Right lung (tissue), 5 donors: Measurements from ENCODE around the gene PURA. TPM values are rescaled to one million over a fixed set of nuclear protein-coding genes. Genes with fewer than 3 reads are reported as not detected.
A peak's percentile ranks its signal among the peaks of the same experiment; 100 is the strongest.

ENCODE experiments used
- DNase-seq, 2 donors: peaks; one replicate each; pipeline ENCODE4 v3.0.0-alpha.2; 2013
- polyA plus RNA-seq, 5 donors: library from polyadenylated mRNA; unstranded; fragments of 120-200 nt; gene quantifications; one replicate each; pipeline versions ENCODE4 v1.2.1 to v1.2.3, GENCODE V29; 2013; ENCODE audit warnings: inconsistent platforms in 1 of 5, low replicate concordance in 1 of 5; ENCODE audit not compliant: insufficient read length in 5 of 5, insufficient read depth in 1 of 5

Gene PURA
- polyA plus RNA-seq, 5 donors: 8.1 to 11.1 (median 9.8) TPM

DNA sequence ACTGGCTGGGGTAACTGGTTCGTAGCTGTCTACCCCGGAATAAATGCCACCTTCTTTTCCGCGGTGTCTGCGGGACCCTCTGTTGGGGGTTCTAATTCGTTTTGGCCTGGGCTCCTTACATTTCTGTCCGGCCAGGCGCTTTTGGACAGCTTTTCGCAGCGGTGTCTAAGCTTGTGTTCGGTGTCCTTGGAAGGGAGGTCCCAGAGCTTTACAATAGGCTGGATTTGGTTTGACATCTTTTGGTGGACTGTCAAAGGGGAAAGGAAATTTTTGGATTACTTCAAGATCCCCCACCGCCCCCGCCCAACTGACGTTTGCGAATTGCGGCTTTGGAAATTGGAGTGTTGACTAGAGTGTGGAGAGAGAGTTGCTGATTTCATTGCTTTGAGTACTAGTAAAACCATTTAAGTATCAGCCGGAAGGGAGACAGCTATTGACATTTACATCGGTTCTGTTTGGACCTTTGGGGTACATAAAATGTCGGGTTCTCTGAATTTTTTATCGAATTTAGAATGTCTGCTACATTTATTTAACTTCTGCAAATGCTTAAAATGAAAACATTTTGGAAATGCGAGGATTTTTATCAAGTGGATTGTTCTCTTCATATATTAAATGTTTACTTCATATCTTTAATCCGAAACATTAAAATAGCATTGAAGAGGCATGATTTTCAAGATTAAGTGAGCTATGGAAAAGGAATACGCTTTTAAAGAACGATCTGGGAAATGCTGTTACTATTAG is 4.7 kb upstream of the PURA start:
- peak; percentile 39 to 48 for DNase-seq

DNA sequence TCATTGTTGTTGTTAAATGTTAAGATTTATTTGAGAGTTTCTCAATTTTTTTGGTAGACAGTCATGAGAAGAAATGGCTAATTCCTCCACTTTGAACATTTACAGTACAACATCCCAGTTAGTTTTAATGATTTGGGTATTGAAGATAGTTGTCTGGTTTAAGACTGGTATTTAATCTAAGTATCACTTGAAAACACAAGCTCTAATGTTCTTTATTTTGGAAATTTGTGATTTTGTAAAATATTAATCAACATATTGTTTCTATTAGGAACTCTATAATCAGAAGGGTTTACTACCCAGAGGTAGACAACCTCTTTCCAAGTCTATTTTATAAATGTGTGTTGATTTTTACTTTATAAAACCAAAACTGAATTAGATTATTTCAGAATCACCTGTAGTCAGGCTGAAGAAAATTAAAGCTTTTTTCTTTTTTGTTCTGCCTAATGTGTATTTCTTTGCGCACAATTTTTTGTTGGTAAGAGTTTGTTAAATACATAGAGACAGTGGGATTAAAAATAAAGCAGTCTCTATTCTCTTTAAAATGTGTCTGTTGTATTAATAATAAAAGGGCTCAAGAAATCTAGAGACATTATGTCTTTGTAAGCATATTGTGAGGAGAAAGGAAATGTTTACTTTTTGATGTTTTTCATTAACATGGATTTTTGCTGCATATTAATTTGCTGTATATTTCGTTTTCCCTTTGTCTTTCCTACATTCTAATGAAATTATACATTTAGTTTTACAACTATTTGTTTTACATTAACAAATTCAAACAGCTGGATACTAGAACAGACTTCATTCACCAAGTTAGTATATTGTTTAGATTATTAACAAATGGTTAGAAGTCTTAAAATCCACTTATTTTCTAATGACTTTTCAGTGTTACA is 3.9 kb upstream of the PURA start:
- peak; percentile 36 to 42 for DNase-seq

DNA sequence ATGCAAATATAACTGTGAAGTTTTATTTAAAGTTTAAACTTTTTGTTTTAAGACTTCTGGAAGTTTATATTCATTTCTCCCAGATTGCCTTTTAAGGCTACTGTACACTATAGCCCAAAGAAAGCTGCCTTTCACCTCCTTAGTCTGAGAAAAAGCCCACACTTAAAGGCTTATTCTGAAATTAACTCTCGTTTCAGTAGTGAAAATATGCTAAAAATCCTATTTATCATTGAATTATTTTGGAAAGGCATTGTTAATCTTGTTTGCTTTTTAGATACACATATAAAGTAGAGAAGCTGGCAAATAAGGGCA is 3.3 kb upstream of the PURA start:
- no peak for DNase-seq

DNA sequence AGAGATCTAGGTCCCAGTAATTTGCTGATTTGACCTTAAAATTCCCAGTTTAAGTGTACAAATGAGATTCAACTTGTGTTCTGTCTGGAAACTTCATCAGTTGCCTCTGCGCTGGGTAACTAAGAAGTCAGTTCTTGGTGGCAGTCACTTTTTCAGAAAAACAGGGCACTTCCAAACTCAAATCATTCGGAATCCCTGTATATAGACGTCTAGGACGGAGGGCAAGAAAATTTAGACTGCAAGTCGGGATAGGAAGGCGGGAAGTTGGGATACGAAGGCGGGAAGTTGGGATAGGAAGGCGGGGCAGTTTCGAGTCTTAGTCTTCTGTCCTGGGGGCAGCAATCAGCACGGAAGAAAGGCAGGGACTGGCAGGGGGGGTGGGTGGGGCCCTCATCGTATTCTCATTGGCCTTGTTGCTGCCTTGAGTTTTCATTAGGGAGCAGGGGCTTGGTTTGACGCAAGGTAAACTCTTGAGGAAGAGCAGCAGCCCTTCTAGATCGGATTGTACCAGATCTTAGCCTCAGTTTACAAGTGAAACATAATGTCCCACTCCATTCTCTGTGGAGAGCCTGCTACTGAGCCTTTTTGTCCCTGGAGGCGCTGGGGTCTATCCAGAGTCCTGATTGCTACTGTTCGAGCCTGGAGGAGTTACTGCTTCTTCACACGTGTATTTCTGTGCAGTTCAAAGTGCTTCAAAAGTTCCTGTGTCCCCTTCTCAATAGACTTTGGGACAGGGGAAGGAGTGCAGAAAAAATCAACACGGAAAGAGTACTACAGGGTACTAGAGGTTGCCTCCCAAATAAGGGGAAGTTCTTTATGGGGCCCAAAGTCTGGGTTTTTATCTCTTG is 2.7 kb upstream of the PURA start:
- DNase-seq: no peak

DNA sequence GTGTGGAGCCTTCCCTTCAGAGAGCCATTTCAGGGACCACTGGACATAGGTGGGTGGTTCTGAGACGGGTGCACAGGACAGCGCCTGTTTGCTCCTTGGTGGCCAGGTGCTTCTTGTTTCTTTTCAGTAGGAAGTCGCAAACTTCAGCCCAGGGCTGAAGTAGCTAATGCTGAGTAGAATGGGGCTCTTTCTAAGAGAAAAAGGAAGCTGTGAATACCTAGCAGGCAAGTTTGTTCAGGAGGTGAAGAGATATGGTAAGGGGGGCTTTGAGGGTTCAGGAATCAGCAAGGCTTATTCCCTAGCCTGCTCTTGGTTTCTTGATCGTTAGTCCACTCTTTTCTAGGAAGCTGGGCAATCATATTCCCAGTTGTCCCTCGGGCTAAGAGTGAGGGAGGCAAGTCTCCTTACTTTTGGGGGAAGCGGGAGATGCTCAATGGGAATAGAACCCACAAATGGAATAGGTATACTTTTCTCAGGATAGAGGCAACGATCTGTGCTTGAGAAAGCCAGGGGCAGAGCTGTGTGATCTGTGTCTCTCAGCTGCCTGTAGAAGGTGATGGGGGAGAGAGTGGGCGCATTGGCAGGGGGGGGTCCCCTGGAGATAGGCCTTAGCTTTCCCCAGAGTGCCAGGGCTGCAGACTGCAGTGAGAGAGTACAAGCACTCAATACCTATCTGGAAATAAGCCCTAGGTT is 1.9 kb upstream of the PURA start:
- no peak for DNase-seq

DNA sequence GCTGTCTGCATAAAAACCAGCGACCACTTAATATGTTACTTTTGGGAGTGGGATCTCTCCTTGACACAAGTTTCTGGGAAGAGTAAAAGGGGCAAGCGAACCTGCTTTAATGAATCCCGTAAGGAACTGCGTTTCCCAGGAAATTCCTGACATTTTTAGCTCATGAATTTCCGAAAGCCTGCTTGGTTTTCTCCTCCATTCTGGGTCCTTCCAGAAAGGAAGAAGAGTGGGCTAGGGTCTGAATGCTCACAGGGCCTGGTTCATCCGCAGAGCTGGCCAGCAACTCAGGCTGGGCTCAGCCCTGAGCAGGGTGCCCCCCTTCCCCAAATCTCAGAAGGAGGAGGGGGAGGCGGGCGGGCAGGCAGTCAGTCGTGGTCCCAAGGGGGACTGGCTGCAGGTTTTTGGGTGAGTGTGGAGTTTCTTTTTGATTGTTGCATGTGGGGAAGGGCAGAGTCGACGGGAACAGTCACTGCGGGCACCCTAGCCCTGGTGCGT is 1.2 kb upstream of the PURA start:
- no peak for DNase-seq

DNA sequence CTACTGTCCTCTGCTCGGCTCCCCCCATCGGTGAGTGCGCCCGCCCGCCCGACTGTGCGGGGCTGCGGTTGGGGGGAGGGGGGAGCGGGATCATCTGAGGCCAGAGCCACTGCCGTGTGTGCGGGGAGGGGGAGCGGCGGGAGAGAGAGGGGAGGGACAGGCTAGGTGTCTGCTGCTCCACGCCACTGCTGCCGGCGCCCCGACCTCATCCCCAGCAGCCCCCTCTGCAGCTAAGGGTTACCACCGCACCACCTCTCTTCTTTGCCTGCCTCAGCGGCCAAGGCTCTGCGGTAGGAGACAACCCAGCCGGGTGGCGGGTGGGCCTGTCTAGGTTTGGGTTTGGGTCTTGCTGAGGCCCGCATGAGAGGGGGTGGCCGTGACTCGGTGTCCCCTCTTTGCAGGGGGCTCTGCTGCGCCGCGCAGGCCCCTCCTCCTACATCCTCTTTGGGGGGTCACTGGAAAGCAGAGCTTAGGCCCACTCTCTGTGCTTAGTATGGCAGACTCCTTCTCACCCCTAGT is 670 bp upstream of the PURA start:
- DNase-seq: no peak

DNA sequence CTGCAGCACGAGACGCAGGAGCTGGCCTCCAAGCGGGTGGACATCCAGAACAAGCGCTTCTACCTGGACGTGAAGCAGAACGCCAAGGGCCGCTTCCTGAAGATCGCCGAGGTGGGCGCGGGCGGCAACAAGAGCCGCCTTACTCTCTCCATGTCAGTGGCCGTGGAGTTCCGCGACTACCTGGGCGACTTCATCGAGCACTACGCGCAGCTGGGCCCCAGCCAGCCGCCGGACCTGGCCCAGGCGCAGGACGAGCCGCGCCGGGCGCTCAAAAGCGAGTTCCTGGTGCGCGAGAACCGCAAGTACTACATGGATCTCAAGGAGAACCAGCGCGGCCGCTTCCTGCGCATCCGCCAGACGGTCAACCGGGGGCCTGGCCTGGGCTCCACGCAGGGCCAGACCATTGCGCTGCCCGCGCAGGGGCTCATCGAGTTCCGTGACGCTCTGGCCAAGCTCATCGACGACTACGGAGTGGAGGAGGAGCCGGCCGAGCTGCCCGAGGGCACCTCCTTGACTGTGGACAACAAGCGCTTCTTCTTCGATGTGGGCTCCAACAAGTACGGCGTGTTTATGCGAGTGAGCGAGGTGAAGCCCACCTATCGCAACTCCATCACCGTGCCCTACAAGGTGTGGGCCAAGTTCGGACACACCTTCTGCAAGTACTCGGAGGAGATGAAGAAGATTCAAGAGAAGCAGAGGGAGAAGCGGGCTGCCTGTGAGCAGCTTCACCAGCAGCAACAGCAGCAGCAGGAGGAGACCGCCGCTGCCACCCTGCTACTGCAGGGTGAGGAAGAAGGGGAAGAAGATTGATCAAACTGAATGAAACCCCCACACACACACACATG is 654 bp downstream of the PURA start:
- DNase-seq: peak; percentile 47 to 57

DNA sequence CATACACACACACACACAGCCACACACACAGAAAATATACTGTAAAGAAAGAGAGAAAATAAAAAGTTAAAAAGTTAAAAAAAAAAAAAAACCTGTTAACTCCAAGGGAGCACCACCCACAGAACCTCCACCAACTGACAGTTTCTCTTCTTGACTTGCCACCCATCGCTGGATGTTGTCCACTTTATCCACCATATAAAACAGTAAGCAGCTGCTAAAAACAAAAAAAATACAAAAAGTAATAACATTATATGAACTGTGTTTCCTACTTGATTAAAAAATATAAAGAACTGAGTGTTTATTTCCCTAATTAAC is 1.2 kb downstream of the PURA start:
- no peak for DNase-seq

DNA sequence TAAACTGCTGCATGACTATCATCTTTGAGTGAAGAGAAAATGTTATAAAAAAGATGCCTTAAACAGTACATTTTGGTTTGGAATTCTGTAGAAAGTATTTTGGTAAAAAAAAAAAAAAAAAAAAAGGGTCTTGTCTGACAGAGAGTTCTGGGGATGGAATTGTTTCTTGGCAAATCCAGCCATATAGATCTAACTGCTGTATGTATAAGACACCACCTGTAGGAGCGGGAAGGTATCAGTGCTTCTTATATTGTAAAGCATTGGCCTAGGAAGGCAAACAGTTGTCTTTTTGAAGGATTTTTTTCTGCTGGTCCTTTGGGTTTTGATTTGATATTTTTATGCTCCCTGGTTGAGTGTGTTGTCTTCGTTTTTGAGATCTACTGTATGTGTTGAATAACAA is 2.8 kb downstream of the PURA start:
- DNase-seq: no peak

DNA sequence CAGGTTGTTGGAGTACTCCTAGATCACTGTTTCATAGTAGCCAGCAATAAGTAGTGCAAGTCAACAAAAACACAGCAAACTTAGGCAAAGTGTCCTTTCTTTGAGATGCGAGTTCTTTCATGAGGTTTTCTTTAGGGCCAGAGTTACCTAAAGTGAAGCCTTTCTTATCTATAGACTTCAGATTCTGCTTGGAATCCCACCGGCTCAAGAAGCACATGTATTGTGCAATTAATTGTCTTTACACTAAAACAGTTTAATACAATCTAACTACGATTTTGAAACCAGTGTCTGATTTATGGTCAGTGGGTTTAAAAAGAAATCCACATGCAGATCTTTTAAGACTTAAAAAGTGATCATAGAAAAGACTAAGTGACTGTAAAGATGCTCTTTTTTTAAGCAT is 3.6 kb downstream of the PURA start:
- no peak for DNase-seq

DNA sequence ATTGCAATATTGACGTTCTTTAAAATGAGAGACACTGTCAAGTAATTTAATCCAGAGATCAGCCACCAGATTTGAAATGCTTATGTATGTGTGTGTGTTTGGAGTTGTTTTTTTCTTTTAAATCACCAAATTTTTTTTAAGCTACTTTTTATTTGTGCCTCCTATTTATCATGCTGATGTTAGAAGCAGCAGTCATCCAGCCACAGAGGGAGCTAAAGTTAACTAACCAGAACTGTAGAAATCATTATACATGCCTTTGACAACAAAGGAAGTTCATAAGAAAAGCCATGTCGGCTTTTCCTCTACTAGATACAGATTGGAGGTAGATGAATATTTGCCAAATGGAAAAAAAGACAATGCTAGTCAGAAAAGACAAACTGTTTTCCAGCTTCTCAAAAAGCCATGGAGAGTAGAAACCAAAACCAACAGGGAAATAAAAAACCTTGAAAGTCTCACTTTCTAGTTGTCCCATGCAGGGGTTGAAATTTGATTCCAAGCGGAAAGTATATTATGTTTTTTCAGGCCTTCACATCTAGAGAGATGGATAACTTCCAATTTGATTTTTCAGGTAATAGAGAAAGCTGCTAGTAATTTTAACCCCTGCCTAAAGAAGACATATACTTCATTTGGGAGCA is 4.5 kb downstream of the PURA start:
- DNase-seq: no peak

DNA sequence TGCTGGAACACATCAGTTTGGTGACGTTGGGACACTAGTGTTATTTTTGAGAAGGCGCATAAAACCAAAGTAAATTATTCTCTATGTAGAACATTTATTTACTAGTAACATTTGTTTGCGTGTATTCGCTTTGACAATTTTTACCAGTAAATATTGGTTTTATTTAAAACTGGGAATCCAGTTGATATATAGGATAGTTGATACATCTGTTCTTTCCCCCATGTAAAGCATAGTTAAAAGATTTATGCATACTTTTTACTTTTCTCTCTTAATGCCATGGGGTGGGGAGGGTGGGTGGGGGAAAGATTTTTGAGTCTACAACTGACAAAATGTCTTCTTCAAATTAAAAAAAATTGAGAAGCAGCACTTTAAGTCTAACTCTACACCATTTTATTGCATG is 11.7 kb downstream of the PURA start, which contains the start of gene IGIP:
IGIP (plus strand) TSS at position 301 of the 400 bp plus-strand sequence. CDS start 2,540 bp downstream, outside the sequence.
- no peak for DNase-seq

DNA sequence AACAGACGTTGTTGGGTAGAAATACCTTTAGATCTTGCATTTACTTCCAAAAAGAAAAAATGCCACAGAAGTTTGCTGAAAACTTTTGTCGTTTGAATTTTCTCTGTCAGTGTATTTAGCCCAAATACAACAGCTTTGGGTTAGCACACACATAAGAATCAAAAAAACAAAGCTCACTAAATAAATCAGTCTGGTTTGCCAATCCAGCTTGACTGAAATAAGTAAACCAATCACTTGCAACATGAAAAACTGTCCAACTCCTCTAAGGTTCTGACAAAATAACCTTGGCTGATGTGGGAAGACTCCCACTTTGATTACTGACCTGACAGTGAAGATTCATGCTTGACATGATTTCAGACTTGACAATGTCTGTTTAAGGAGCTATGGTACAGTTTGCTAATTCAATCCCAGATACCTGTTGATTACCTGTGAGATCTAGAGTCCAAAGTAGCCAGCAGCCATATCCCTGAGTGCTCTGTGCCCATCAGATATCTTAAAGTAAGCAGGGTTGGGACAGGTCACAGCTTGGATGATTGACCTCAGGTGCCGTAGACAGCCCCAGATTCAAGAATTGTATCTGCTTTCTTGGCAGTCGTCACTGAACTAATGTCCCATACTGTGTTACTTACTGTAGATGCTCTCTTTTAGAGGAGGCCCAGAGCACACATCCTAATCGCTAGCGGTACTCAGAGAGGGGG is 12.6 kb downstream of the PURA start:
- DNase-seq: no peak

DNA sequence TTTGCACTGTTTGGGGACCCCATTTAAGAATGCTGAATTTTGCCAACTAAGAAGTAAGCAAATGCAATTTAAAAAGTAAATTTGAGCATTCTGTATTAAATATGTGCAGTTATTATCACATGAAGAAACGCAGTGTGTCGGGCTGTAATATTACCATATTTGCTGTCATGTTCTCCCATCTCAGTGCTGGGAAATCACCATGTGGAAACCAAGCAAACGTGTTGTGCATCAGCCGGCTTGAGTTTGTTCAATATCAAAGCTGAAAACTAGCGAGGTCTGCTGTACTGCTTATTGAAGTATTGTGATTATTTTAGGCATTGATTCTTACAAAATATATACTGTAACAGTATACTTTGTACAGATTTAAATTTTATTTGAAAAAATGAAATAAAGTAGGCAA is 14.5 kb downstream of the PURA start:
- DNase-seq: no peak

DNA sequence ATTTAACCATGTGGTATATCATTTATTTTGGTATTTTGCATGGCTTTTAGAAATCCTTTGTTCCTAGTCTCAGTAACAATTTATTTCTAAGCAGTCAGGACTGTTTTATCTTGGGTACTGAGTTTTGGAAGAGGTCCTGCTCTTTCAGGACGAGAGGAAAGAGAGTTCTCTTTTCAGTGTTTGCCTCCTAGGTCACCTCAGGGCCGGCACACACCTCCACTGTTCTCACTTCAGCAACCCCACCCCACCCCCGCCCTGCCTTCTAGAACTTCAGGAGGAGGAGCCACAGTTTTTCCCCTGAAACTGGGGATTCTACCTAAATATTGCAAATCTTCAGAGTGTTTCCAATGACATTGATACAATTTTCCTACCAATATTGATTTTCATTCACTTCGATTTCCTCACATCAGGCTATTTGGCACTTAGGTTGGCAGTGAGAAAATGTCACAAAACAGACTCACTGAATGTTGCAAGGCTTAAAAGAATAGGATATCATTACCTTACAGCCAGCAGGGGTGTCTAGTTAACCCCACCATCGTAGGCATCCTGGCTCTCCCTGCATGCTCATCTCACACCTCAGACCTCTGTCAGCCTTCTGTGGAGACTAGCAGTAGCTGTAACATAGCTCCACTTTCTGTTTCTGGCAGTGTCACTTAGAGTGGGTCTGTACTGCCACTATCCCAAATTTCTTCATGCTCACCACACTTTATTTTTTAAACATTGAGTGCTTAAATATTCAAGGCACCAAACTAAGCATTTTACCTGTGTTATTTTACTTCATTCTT is 17.2 kb downstream of the PURA start:
- DNase-seq: no peak

DNA sequence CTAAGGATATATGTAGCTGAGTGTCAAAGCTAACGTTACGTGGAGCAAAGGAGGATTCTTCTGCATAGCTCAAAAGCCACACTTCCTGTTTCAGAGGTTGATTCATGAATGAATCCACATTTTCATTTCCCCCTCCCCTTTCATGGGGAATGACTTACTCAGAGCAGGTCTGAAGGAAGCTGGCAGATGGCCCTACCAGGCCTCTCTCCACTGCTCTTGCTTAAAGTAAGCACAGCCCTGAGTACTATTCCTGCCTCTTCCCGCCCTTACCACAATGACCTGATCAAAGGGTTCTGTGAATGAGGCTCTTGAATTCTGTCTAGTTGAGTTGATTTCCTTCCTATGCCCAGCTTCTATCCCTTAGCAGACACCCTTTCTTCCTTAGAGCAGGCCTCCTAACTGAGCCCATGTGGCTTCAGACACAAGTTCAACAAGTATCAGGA is 18.1 kb downstream of the PURA start:
- no peak for DNase-seq

DNA sequence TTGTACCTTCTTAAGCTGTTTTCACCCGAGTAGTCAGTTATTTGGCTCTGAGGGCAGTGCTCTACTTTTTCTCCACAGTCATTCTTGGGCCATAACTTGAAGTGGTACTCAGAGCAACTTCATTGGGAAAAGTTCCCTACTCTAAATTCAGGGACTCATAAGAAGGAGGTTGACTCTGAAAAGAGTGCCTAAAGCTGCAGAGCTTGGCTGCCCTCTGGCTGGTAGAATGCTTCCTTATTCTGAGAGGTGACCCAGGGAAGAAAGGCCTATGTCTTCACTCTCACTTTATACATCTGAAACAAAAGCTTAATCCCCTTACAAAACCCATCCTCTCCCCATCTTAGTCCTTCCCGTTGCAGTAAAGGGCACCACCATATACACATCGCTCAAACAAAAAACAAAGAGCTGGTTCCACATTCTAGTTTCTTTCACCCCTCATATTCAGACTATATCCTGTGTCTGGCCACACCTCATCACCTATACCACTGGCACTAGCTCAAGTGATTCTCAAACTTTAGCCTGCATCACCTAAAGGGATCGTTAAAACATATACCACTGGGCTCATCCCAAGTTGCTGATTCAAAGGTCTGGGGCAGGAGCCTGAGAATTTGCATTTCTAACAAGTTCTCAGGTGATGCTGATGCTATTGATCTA is 19.7 kb downstream of the PURA start:
- no peak for DNase-seq
